HG03066 (cell line): ENCODE data around the gene B3GALT4.
"Not testable (repeated sequence)": the region's sequence is repeated elsewhere in the genome, so short reads cannot be mapped to it uniquely, and the experiment has no call there.

Source experiments
- ATAC-seq: cut with Tn5 transposase; IDR thresholded peaks from one replicate; pipeline ENCODE4 v1.9.1; 2021; ENCODE audit warnings: low read depth; ENCODE audit not compliant: unreplicated experiment

The B3GALT4 gene

GRCh38 chr6:33271468-33272274 lies 5.3 kb upstream of the B3GALT4 start, which contains the start of the genes RPS18 and VPS52:
Gene RPS18, plus strand, starts transcription at chr6:33272075. Its CDS starts 45 bp downstream, at chr6:33272120.
Gene VPS52, minus strand, starts transcription at chr6:33271876. Its CDS starts 201 bp downstream, at chr6:33271675.
- peak; percentile 84 for ATAC-seq

- peak; percentile 15 for ATAC-seq
These were observed 4.4 kb upstream of the B3GALT4 start for GRCh38 chr6:33272275-33273128.

- ATAC-seq: no peak
These were observed 3.6 kb upstream of the B3GALT4 start for GRCh38 chr6:33273129-33273923.

- ATAC-seq: no peak
These were observed 2.7 kb upstream of the B3GALT4 start for GRCh38 chr6:33273924-33274902.

- not testable (repeated sequence) for ATAC-seq
These were observed 935 bp upstream of the B3GALT4 start for GRCh38 chr6:33275795-33276580.

GRCh38 chr6:33276581-33276863 lies 401 bp upstream of the B3GALT4 start:
- ATAC-seq: no peak

- ATAC-seq: no peak
These were observed 904 bp downstream of the B3GALT4 start for GRCh38 chr6:33277663-33278391.

GRCh38 chr6:33278392-33278741 lies 1.4 kb downstream of the B3GALT4 start:
- ATAC-seq: no peak

GRCh38 chr6:33278810-33279209 lies 1.9 kb downstream of the B3GALT4 start:
- ATAC-seq: no peak

GRCh38 chr6:33279257-33279695 lies 2.4 kb downstream of the B3GALT4 start:
- ATAC-seq: no peak

- ATAC-seq: no peak
These were observed 3.1 kb downstream of the B3GALT4 start for GRCh38 chr6:33279971-33280511.

GRCh38 chr6:33280539-33280938 lies 3.6 kb downstream of the B3GALT4 start:
- no peak for ATAC-seq

GRCh38 chr6:33285214-33285613 lies 8.3 kb downstream of the B3GALT4 start:
- not testable (repeated sequence) for ATAC-seq

- ATAC-seq: no peak
These were observed 10.3 kb downstream of the B3GALT4 start for GRCh38 chr6:33286946-33287914.

- ATAC-seq: no peak
These were observed 11.4 kb downstream of the B3GALT4 start for GRCh38 chr6:33288141-33288920.
